Hepatocyte (in vitro differentiated cells): Measurements from ENCODE around the gene CPLX1. TPM values are rescaled to one million over a fixed set of nuclear protein-coding genes. Genes with fewer than 3 reads are reported as not detected.

Experiments used
- DNase-seq: peaks from one replicate; pipeline ENCODE4 v3.0.0-alpha.2; 2016; ENCODE audit warnings: low spot score
- H2AFZ ChIP-seq: fragments of 200-600 bp; sonication (generic); 2 replicates; pipeline ENCODE4 v1.6.0; 2016; ENCODE audit warnings: antibody characterized with exemption, mild to moderate bottlenecking
- H3K27ac ChIP-seq: fragments of 200-600 bp; sonication (generic); 2 replicates; pipeline ENCODE4 v1.5.1; 2016; ENCODE audit warnings: mild to moderate bottlenecking
- H3K27me3 ChIP-seq: fragments of 200-600 bp; sonication (generic); 2 replicates; pipeline ENCODE4 v1.6.1; 2016
- H3K36me3 ChIP-seq: fragments of 200-600 bp; sonication (generic); replicated peaks from 2 replicates; pipeline ENCODE4 v1.5.1; 2016; ENCODE audit warnings: low read depth; ENCODE audit not compliant: insufficient read depth
- H3K4me1 ChIP-seq: fragments of 200-600 bp; sonication (generic); 2 replicates; pipeline ENCODE4 v1.5.1; 2016; ENCODE audit warnings: mild to moderate bottlenecking, moderate library complexity; ENCODE audit not compliant: insufficient read depth
- H3K4me2 ChIP-seq: fragments of 200-600 bp; sonication (generic); 2 replicates; pipeline ENCODE4 v1.6.0; 2016
- H3K4me3 ChIP-seq: fragments of 200-600 bp; sonication (generic); 2 replicates; pipeline ENCODE4 v1.5.1; 2016; ENCODE audit warnings: mild to moderate bottlenecking
- H3K79me2 ChIP-seq: fragments of 200-600 bp; sonication (generic); 2 replicates; pipeline ENCODE4 v1.6.0; 2017; ENCODE audit warnings: mild to moderate bottlenecking
- H3K9me2 ChIP-seq: fragments of 200-600 bp; sonication (generic); replicated peaks from 2 replicates; pipeline ENCODE4 v1.6.0; 2017; ENCODE audit warnings: mild to moderate bottlenecking; ENCODE audit not compliant: insufficient read depth
- H3K9me3 ChIP-seq: fragments of 200-600 bp; sonication (generic); 2 replicates; pipeline ENCODE4 v1.5.1; 2016; ENCODE audit warnings: low read depth, mild to moderate bottlenecking
- H4K20me1 ChIP-seq: fragments of 200-600 bp; sonication (generic); 2 replicates; pipeline ENCODE4 v1.6.0; 2016; ENCODE audit warnings: mild to moderate bottlenecking; ENCODE audit not compliant: insufficient read depth, poor library complexity, severe bottlenecking
- CTCF ChIP-seq: fragments of 200-600 bp; sonication (generic); IDR thresholded peaks from 2 replicates; pipeline ENCODE4 v1.5.1; 2016; ENCODE audit warnings: antibody characterized with exemption, mild to moderate bottlenecking; ENCODE audit not compliant: poor library complexity
- EZH2 ChIP-seq: fragments of 200-600 bp; sonication (generic); IDR thresholded peaks from 2 replicates; pipeline ENCODE4 v1.6.1; 2016; ENCODE audit warnings: antibody characterized with exemption, mild to moderate bottlenecking, borderline replicate concordance
- EZH2phosphoT487 ChIP-seq: fragments of 200-600 bp; sonication (generic); IDR thresholded peaks from one replicate; pipeline ENCODE4 v1.6.1; 2018; ENCODE audit warnings: antibody characterized with exemption, mild to moderate bottlenecking, low read depth, moderate library complexity; ENCODE audit not compliant: unreplicated experiment, severe bottlenecking
- WGBS: methylation state at CpG from one replicate; pipeline ENCODE4 v1.1.6; 2016; ENCODE audit warnings: low lambda C conversion rate; ENCODE audit errors: missing lambda C conversion rate; 5-methylcytosine and 5-hydroxymethylcytosine counted together
- polyA plus RNA-seq: library from polyadenylated mRNA; unstranded; fragments of >200 nt; fragmentation: Nextera tagmentation; extraction: Ambion mirVana; gene quantifications from 2 replicates; pipeline ENCODE4 v1.2.1, GENCODE V29; 2016
- total RNA-seq: library from RNA; depleted of rRNA; stranded (reverse); fragments of >200 nt; gene quantifications from 2 replicates; pipeline ENCODE4 v1.2.3, GENCODE V29; 2014

The CPLX1 gene
- total and polyA plus RNA-seq, 2 experiments from 2014 or later: 0.30 to 2.0 TPM

DNA sequence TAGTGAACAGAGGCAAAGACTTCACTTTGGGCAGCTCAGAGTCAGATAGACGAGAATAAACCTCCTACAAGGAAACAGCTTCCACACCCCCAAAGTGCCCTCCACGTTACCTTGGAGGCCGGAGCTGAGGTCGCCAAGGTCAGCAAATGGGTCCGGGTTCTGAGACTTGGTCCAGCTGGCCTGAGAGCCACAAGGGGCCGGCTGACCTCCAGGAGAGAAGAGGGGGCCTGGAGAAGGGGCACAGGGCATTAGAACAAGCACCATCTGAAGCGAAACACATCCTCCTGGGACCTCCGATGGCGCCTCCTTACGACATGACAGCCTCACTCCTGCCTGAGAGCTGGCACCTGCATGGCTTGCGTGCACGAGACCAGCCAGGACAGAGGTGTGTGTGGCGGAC lies 33.6 kb upstream of the CPLX1 start:
- DNase-seq: no peak
- no peak overlapping the region for H3K4me3 ChIP-seq
- H3K27ac ChIP-seq: no peak overlapping the region
- no peaks in the 10 kb centered on the region for H3K9me3 ChIP-seq
- no peak overlapping the region for H2AFZ ChIP-seq
- H3K4me1 ChIP-seq: no peaks in the 10 kb centered on the region
- no peaks in the 10 kb centered on the region for H3K27me3 ChIP-seq
- H3K4me2 ChIP-seq: no peak overlapping the region
- WGBS: 96% methylated on average over 13 of the region's 13 CpGs
- H3K36me3 ChIP-seq: no peaks in the 10 kb centered on the region
- H4K20me1 ChIP-seq: no peaks in the 10 kb centered on the region
- H3K9me2 ChIP-seq: no peaks in the 10 kb centered on the region
- TF ChIP-seq CTCF: no peak
- no peak for TF ChIP-seq EZH2phosphoT487
- no peak for TF ChIP-seq EZH2
- no peaks in the 10 kb centered on the region for H3K79me2 ChIP-seq

DNA sequence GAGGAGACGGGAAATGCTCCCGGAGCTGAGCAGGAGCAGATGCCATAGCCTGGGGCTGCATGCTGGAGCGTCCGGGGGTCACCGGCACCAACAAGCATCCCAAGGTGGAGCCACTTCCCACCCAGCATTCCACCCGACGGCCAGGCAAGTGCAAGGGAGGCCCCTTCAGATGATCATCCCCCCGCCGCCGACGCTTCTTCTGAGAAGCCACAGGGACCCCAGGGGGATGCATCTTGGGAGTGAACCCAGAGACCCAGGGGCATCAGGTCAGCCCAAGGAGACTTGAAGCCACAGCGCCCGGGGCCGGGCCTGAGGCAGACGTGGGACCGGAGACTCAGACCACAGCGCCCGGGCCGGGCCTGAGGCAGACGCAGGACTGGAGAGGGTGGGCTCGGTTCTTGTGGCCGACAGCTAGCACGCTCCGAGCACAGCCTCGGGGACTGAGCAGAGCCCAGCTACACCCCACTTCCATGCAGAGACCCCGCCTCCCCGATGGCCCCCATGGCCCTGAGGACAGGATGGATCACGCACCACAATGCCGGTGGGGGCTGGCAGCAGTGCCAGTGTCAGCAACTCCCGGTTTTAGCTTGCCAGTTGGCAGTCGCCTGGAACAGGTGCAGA lies 33.0 kb upstream of the CPLX1 start:
- no peaks in the 10 kb centered on the region for H3K27me3 ChIP-seq
- H3K4me3 ChIP-seq: no peak overlapping the region
- H3K36me3 ChIP-seq: no peaks in the 10 kb centered on the region
- H3K79me2 ChIP-seq: no peaks in the 10 kb centered on the region
- 99% methylated on average over 28 of the region's 31 CpGs for WGBS
- no peak overlapping the region for H3K27ac ChIP-seq
- H3K4me2 ChIP-seq: no peak overlapping the region
- no peaks in the 10 kb centered on the region for H3K4me1 ChIP-seq
- no peaks in the 10 kb centered on the region for H3K9me2 ChIP-seq
- no peaks in the 10 kb centered on the region for H3K9me3 ChIP-seq
- TF ChIP-seq EZH2 (no peak), CTCF (no peak), EZH2phosphoT487 (no peak)
- DNase-seq: no peak
- H4K20me1 ChIP-seq: no peaks in the 10 kb centered on the region
- H2AFZ ChIP-seq: no peak overlapping the region

DNA sequence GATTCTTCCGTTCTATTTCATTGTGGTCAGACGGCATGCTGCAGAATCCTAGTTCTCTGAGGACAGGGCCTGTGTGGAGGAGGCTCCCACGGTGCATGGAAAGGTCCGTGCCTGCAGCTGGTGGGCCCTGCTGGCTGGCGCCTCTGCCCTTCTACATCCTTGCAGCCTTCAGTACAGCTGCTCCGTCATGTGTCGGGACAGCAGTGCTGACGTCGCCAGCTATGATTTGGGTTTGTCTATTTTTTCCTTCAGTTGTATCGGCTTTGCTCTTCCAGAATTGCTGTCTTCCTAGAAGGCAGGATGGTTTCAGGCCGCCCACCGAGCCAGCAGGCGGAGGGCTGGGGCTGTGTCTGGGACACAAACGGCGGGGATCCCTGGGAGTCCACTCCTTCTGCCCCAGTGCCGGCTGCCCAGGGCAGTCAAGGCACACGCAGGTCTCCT lies 32.1 kb upstream of the CPLX1 start:
- Histone ChIP-seq H2AFZ (no peak overlapping the region), H3K27ac (no peak overlapping the region), H3K4me2 (no peak overlapping the region), H3K9me2 (no peaks in the 10 kb centered on the region), H3K4me3 (no peak overlapping the region), H3K79me2 (no peaks in the 10 kb centered on the region), H3K4me1 (no peaks in the 10 kb centered on the region), H3K27me3 (no peaks in the 10 kb centered on the region), H4K20me1 (no peaks in the 10 kb centered on the region), H3K36me3 (no peaks in the 10 kb centered on the region), H3K9me3 (no peaks in the 10 kb centered on the region)
- WGBS: 98% methylated on average over 17 of the region's 17 CpGs
- TF ChIP-seq CTCF: no peak
- no peak for TF ChIP-seq EZH2
- TF ChIP-seq EZH2phosphoT487: no peak
- DNase-seq: no peak
